ENCODE results near the gene TRIM8.

DNA sequence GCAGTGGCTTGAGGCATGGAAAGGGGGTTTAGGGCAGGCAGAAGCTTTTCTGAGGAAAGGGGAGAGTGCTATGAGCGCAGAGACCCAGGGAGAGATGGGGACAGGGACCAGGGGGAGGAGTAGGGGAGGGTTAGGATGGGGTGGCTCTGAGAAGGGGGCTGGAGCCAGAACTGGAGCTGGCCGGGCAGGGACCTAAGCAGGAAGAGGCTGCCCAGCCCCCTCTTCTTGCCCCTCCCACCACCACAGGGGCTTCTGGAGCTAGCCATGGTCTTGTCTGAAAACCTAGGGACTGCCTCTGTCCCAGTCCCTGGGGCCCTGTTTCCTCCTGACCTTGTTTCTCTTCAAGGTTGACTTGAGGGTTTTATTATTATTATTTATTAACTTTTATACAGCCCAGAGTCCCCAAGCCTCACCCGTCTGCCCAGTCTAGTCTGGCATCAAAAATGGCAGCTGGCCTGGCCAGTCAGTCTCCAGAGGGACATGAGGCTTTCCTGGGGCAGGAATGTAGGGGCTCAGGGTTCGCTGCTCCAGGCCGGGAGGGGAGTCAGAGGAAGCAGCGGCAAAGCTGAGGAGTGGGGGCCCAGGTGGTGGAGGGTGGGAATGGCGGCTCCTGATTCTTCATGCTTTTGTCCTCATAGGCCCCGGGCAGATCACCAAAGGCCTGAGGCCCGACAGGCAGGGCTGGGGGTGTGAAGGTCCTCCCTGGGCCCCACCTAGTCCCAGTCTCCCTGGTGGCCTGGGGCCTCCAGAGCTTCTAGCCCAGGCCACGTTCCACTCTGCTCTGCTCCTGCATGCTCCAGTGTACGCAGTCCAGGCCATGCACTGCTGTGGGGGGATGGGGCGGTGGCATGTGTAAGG is 5.7 kb downstream of the TRIM8 start:
- TF ChIP-seq, protein P1, sequence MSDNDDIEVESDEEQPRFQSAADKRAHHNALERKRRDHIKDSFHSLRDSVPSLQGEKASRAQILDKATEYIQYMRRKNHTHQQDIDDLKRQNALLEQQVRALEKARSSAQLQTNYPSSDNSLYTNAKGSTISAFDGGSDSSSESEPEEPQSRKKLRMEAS (IDR thresholded peaks at IDR 0.05; ENCODE audit: insufficient read depth, insufficient read length): no peak
- TF ChIP-seq CTCF (IDR thresholded peaks at IDR 0.05; ENCODE audit: extremely low read depth in 1 of 2, insufficient read depth in 1 of 2, low read depth in 1 of 2, low read length in 2 of 2) (no peak), POLR2A (IDR thresholded peaks at IDR 0.05; ENCODE audit: low read depth, low read length) (no peak), EZH2 (IDR thresholded peaks at IDR 0.05; ENCODE audit: borderline replicate concordance, low read depth, low read length, severe bottlenecking) (no peak)

All from endothelial cell of umbilical vein (primary cell).